SK-MEL-5 (cell line): ENCODE data around the gene CEND1. TPM values are rescaled to one million over a fixed set of nuclear protein-coding genes. Genes with fewer than 3 reads are reported as not detected.
A peak's percentile ranks its signal among the peaks of the same experiment; 100 is the strongest.

Source experiments
- DNase-seq: peaks from one replicate; pipeline ENCODE4 v3.0.0-alpha.2; 2016; ENCODE audit warnings: low read depth, low spot score
- in situ Hi-C: cut with HindIII; loops from 2 replicates; pipeline ENCODE4 v1.10.0; 2016; ENCODE audit warnings: low sequenced_read_pairs, high pct_unique_total_duplicates, low pct_unique_long_range_greater_than_20kb
- total RNA-seq: library from RNA; depleted of rRNA; stranded (reverse); fragments of >200 nt; shearing (Covaris generic); gene quantifications from 2 replicates; pipeline ENCODE4 v1.2.3, GENCODE V29; 2014

Gene CEND1
- total RNA-seq, 1 experiment from 2014 or later, result 0.53 TPM

DNA sequence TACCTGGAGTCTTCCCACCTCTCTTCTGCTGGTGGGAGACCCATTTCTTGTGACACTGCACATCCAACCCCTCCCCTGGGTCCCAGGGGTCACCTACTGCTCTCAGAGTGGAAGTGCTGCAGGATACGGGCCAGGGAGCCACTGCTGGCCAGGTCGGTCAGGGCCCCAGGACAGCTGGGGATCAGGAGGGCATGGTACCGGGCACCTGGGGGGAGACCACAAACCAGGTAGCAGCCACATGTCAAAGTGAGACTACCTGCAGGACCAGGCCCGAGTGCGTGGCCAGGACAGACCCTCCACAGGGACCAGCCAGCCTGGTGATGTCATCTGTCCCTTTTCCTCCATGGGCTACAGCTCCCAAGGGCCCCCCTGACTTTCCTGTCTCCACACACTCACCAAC, 16.5 kb downstream of the CEND1 start:
- in situ Hi-C loops, result no loop called here
- DNase-seq, result no peak

DNA sequence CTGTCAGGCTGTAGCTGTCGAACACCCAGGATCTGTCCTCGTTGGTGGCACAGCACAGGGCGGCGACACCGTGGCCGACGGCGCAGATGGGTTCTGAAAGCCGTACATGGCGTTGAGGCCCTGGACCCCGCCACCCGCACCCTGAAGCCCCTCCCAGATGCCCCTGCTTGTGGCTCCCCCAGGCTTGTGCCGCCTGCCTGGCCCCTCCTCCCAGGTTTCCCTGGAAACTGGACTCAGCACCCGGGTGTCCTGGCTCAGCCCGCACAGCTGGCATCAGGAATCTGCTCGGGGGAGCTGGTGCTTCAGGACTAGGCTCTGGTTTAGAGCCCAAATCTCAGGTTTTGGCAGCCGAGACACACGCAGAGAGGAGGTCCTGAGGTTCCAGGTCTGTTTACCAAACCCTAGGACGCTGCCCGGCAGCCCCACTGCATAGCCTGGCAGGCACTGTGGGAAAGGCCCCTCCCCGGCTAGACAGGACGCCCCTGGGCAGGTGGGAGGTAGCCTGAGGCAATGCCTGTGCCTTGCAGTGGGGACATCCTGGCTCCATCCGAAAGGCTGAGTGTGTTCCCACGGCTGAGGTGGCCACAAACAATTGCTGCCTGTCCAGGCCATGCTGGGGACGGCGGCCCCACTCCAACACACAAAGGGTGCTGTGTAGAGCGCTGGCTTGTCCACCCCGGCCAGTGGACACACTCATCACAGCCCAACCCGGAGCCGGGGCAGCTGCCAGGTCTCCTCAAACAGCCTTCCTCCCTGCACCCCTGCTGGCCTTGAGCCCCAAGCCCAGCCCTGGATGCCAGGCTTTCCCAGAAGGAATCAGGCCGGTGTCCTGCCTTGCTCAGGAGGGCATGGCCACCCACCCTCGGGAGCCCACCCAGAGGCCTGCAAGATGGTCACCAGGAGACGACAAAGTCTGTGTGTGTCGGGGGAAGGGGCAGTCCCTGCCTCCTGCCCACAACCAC, 17.2 kb downstream of the CEND1 start:
- in situ Hi-C loops, result no loop called here
- DNase-seq, result no peak

DNA sequence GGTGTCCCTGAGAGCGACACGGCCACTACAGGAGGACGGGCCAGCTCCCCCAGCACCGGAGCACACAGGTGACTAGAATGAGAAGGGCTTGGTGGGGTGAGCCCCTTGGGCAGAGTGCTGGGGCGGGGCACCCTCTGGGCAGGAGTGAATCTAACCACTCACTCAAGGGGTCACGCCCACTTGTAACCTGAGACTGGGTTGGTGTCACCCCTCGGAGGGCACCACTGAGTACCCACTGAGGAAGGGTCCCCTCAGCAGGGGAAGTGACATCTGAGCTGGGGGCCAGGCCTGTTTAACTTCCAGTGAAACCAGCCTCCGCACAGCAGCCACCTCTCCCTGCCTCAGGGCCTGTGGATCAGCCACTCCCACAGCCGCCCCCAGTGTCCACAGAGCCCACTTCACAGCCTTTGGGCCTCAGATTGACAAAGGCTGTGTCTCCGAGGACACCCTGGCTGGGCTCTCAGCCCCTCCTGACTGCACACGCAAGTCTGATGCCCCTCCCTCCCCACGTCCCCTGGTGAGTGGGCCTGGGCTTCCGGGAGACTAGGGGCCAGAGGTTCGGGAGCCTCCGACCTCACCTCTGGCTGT, 18.2 kb downstream of the CEND1 start:
- DNase-seq, result no peak
- in situ Hi-C loops, result no loop called here

DNA sequence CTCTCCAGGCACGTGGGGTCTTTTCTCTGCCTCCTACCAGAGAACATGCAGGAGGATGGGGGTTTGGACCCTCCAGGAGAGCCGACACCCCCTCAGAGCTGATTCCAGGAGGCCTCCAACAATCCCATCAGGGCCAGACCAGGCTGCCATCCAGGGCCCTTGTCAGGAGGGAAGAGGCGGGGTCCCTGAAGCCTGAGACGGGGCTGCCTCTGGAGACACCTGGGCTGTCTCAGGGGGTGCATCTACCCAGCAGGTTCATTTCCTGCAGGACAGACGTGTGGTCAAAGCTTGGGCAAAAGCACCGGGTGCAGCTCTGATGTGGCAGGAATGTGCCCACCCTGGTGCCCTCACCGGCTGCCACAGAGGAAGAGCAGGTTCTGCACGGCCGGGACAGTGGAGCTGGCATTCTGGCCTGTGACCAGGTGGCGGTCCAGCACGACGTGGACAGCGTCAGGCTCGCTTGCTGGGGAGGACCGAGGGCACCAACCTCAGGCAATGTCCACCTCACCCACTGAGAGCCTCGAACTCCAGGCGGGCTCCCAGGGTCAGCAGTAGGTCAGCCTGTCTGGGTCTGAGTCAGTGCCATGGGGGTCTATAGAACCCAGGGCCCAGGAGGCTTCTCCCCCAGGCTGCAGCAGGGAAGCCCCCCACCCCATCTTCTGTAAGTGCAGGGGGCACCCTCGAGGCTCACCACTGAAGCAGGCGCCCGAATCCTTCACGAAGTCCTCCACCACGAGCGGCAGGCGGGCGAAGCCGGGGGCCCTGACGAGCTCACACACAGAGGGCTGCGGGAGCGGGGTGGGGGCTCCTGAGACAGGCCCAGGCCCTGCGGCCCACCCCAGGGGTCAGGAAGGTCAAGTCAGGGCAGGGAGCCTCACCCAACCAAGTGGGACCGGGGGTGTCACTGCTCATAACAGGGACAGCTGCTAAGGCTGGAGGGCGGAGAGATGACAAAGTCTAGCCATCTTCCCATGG, 19.0 kb downstream of the CEND1 start:
- in situ Hi-C loops, result no loop called here
- no peak for DNase-seq

DNA sequence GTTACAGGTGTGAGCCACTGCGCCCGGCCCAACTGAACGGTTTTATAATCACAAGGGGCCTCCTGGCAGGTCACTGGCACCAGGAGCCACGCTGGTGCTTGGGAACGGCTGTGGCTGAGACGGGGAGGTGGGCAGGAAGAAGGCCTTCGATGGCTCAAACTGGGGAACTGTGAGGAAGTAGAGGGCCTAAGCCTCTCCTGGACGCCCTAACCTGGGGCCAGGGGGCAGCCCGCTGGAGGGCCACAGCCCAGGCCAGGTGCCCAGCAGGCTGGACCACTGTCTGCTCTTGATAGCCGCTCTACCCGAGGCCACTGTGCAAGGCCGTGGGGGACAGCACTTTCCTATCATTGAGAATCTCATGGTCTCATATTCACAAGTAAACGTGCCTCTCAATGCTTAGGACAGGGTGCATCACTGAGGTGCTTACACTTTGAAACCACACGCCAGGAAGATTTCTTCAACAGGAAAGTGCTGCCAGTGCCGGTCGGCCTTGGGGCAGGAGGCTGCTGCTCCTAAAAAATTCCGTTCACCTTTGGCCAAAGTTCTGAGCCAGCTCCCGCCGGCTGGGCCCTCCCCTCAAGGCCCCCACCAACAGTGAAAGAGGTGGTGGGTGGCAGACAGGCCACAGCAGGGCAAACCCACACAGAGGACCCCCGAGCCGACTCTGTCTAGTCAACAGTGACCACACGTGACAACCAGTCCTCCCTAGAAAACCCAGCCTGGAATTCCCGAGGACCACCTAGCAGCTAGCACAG, 19.8 kb downstream of the CEND1 start:
- in situ Hi-C loops, result no loop called here
- DNase-seq, result no peak

DNA sequence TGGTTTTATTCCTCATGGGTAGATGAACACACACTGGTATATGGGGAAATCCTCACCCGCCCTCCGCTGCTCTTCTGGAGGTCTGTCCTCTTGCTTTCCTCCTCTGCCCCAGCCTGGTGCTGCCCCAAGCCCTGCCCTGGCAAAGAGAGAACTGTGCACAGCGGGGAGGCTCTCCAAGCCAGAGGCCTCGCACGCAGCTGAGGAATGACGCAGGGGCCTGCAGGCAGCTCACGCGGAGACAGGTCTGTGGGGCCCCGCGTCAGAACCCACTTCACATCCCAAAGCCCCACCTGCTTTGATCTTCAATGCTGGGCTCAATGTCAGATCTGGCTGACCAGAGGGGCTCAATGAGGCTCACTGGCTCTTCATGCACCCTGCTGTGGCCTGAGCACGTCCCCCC, 22.7 kb downstream of the CEND1 start:
- in situ Hi-C loops, result no loop called here
- DNase-seq, result no peak

DNA sequence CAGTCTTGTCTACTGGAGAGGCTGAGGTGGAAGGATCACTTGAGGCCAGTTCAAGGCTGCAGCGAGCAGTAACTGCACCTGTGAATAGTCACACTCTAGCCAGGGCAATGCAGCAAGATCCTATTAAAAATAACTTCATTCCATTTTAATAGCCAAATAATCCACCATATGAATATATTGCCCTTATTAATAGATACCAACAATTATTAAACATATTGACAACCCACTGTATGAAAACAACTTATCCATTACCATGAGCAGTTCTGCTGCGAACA, 23.0 kb downstream of the CEND1 start:
- no peak for DNase-seq
- in situ Hi-C loops, result no loop called here

DNA sequence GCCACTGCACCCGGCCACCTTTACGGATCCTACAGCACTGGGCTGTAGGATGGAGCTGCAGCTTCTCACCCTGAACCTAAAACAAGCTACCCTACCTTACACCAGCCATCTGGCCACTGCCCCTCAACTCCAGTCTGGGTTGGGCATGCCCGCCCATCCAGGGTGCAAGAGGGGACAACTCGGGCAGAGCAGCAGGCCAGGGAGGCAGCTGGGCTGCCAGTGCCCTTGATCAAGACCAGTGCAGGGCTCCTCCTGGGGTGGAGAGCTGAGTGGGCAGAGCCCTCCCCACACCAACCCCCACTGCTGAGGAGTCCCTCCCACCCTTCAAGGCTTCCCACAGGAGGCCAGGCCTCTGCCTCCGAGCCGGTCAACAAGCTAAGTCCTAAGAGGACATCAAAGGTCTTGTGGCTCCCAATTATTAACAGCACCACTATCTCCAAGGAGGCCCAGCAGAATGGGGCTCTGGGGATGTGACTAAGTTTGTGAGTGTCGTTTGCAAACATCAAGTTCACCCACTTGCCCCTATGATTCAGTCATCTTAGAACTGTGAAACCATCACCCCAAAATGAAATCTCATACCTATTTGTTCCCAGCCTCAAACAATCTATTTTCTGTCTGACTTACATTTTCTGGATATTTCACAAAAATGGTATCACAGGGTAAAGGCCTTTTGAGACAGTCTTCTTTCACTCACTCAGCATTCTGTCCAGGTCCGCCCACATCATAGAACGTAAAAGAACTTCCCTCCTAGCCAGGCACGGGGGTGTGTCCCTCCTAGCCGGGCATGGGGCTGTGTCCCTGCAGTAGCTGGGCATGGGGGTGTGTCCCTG, 23.6 kb downstream of the CEND1 start:
- peak; percentile 32 for DNase-seq
- in situ Hi-C loops, result no loop called here

DNA sequence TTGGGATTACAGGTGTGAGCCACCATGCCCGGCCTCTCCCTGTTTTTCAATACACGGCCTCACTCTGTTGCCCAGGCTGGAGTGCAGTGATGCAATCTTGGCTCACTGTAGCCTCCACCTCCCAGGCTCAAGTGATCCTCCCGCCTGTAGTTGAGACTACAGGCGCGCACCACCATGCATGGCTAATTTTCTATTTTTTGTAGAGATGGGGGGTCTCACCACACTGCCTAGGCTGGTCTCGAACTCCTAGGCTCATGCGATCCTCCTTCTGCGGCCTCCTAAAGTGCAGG, 24.1 kb downstream of the CEND1 start:
- no peak for DNase-seq
- in situ Hi-C loops, result no loop called here

DNA sequence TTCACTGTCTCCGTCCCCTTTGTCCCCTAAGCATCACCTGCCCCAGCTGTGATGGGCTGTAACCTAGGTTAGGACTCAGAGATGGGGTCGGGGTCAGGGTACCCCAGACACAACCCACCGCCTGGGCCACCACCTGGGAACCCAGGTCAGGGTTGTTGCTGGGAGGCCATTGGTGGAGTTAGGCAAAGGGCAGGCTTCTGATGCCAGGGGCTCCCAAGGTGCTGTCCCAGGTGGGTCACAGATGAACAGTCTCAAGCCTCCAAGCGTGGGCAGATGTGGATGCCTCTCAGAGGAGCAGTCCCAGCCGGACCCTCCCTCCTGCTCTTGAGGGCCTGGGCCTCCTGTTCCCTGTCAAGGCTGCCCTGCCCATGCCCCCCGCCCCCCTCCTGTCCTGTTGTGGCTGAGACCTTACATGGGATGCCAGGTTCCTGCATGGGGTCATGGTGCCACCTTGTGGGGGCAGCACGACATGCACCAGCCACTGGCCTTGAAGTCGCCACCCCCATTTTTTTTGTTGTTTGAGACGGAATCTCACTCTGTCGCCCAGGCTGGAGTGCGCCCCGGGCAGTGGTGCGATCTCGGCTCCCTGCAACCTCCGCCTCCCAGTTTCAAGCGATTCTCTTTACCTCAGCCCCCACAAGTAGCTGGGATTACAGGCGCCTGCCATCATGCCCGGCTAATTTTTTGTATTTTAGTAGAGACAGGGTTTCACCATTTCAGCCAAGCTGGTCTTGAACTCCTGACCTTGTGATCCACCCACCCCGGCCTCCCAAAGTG, 24.7 kb downstream of the CEND1 start:
- peak; percentile 63 for DNase-seq
- in situ Hi-C loops, result no loop called here

DNA sequence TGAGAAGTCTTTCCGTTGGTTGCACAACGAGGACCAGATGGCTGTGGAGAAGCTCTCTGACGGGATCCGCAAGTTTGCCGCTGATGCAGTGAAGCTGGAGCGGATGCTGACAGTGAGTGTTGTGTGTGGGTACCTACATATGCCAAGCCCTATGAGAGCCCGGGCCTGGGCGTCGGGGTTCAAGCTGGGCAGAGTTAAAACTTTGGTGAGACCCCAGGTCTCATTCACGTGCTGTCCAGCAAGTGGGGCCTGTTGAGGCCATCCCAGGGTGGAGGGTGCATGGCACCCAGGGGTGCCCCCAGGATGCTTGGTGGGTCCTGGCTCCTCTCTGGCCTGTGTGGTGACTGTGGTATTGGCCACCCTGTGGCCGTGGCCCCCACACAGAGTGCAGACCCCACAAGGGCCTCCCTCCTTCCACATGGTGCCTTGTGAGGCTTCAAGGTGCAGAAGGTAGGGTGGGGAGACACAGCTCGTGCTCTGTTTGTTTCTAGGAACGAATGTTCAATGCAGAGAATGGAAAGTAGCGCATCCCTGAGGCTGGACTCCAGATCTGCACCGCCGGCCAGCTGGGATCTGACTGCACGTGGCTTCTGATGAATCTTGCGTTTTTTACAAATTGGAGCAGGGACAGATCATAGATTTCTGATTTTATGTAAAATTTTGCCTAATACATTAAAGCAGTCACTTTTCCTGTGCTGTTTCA, 25.4 kb downstream of the CEND1 start:
- DNase-seq, result no peak
- in situ Hi-C loops, result no loop called here

DNA sequence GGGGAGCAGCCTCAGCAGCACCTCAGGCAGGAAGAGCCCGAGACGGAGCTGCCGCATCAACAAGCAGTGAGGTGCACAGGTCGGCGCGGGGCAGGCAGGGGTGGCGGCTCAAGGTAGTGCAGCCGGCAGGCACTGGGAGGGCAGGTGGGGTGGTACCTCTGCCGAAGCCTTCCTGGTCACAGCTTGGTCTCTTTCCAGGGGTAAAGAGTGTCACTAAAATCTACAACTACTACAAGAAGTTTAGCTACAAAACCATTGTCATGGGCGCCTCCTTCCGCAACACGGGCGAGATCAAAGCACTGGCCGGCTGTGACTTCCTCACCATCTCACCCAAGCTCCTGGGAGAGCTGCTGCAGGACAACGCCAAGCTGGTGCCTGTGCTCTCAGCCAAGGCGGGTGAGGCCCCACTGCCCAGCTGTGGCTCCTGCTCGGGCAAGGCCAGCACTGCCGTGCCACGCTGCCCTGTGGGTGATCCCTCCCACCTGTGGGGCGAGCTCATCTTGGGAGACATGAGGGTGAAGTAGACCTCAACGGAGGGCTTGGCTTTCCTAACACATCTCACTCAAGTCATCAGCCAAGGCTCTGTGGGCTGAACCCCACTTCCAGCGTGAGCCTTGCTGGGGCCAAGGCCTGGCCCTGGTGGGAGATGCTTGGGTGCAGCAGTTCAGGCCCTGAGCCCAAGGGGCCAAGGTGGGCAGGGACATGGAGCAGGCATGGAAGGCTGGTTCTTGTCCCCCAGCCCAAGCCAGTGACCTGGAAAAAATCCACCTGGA, 26.2 kb downstream of the CEND1 start:
- in situ Hi-C loops, result no loop called here

DNA sequence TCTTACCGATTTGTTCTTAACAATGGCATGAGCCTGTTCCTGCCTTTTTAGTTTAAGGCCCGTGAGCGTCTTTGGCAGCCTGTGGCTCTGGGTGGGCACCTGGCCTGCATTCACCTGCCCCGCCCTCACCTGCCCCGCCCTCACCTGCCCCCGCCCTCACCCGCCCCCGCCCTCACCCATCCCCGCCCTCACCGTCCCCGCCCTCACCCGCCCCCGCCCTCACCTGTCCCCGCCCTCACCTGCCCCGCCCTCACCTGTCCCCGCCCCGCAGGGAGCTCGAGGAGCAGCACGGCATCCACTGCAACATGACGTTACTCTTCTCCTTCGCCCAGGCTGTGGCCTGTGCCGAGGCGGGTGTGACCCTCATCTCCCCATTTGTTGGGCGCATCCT, 26.8 kb downstream of the CEND1 start:
- no peak for DNase-seq
- in situ Hi-C loops, result no loop called here

More for the DNA sequence above, 26.2 kb downstream of the CEND1 start:
- DNase-seq, result no peak

DNA sequence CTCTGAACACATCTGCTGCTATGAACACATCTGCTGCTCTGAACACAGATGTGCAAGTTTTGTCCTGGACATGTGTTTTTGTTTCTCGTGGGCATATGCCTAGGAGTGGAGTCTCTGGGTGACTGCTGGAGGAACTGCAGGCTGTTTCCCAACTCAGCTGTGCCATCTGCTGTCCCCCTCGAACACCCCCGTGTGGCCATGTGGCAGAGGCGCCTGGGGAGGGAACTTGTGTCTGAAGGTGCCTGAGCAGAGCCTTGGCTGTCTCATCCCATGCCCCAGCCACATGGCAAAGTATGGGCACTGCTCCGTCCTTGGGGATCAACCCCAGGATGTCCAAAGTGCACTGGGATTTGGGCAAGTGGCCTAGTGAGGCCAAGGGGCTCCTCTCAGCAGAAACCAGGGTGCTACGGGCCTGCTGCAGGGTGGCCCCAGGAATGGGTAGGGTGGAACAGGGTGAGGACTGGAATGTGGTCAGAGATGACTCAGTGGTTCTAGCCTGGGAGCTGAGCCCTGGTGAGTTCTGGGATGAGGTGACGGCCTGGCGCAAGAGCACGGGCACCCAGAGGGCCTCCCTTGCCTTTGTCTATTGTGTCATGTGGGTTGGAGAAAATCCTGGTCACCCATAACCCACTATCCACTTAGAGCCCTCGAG, 27.3 kb downstream of the CEND1 start:
- in situ Hi-C loops, result no loop called here
- DNase-seq, result no peak
